GM23338 (cell line): ENCODE data around the gene OBSCN.
A peak's percentile ranks its signal among the peaks of the same experiment; 100 is the strongest.

Experiments used
- CREB1 ChIP-seq: fragments of 250-450 bp; sonication (Bioruptor Pico); IDR thresholded peaks from 2 replicates; pipeline ENCODE4 v1.5.0; 2020; ENCODE audit warnings: low read depth, mild to moderate bottlenecking, moderate library complexity
- CTCF ChIP-seq, 2 experiments: fragments of 200-600 bp in 1 of 2; sonication (generic) in 1 of 2; conservative IDR thresholded peaks; 2 replicates each; pipeline versions ENCODE4 v1.5.1 to v1.6.1; 2016 to 2017; ENCODE audit warnings: antibody characterized with exemption in 2 of 2, low read depth in 2 of 2, mild to moderate bottlenecking in 2 of 2, moderate library complexity in 1 of 2
- EZH2 ChIP-seq: fragments of 200-600 bp; sonication (generic); IDR thresholded peaks from one replicate; pipeline ENCODE4 v1.8.0; 2017; ENCODE audit warnings: antibody characterized with exemption, mild to moderate bottlenecking, low read depth; ENCODE audit not compliant: unreplicated experiment
- EZH2phosphoT487 ChIP-seq: fragments of 200-600 bp; sonication (generic); IDR thresholded peaks from one replicate; pipeline ENCODE4 v1.8.1; 2018; ENCODE audit warnings: antibody characterized with exemption; ENCODE audit not compliant: unreplicated experiment
- JUNB ChIP-seq: IDR thresholded peaks from one replicate; pipeline ENCODE4 v1.6.1; 2016; ENCODE audit warnings: antibody characterized with exemption; ENCODE audit not compliant: unreplicated experiment
- NANOG ChIP-seq: IDR thresholded peaks from 2 replicates; pipeline ENCODE4 v1.6.1; 2016; ENCODE audit warnings: antibody characterized with exemption, borderline replicate concordance
- POLR2AphosphoS5 ChIP-seq: IDR thresholded peaks from 2 replicates; pipeline ENCODE4 v1.6.1; 2016; ENCODE audit warnings: antibody characterized with exemption, low read depth
- REST ChIP-seq: IDR thresholded peaks from one replicate; pipeline ENCODE4 v1.6.1; 2018; ENCODE audit warnings: antibody characterized with exemption; ENCODE audit not compliant: unreplicated experiment
- STAT1 ChIP-seq: IDR thresholded peaks from one replicate; pipeline ENCODE4 v1.6.1; 2016; ENCODE audit warnings: antibody characterized with exemption; ENCODE audit not compliant: unreplicated experiment
- ZNF114 ChIP-seq: fragments of 250-450 bp; sonication (Bioruptor Pico); IDR thresholded peaks from 2 replicates; pipeline ENCODE4 v1.5.0; 2020; ENCODE audit warnings: mild to moderate bottlenecking, moderate library complexity
- ZNF331 ChIP-seq: fragments of 250-450 bp; sonication (Bioruptor Pico); IDR thresholded peaks from 2 replicates; pipeline ENCODE4 v1.5.0; 2020; ENCODE audit warnings: low read depth, mild to moderate bottlenecking, moderate library complexity
- TF ChIP-seq, protein P1 (sequence below): fragments of 250-450 bp; sonication (Bioruptor Pico); IDR thresholded peaks from 2 replicates; pipeline ENCODE4 v1.5.0; 2020; ENCODE audit warnings: mild to moderate bottlenecking, moderate library complexity
- TF ChIP-seq, protein P2 (sequence below): IDR thresholded peaks from 2 replicates; pipeline ENCODE4 v1.6.1; 2016; ENCODE audit warnings: antibody characterized with exemption

DNA sequence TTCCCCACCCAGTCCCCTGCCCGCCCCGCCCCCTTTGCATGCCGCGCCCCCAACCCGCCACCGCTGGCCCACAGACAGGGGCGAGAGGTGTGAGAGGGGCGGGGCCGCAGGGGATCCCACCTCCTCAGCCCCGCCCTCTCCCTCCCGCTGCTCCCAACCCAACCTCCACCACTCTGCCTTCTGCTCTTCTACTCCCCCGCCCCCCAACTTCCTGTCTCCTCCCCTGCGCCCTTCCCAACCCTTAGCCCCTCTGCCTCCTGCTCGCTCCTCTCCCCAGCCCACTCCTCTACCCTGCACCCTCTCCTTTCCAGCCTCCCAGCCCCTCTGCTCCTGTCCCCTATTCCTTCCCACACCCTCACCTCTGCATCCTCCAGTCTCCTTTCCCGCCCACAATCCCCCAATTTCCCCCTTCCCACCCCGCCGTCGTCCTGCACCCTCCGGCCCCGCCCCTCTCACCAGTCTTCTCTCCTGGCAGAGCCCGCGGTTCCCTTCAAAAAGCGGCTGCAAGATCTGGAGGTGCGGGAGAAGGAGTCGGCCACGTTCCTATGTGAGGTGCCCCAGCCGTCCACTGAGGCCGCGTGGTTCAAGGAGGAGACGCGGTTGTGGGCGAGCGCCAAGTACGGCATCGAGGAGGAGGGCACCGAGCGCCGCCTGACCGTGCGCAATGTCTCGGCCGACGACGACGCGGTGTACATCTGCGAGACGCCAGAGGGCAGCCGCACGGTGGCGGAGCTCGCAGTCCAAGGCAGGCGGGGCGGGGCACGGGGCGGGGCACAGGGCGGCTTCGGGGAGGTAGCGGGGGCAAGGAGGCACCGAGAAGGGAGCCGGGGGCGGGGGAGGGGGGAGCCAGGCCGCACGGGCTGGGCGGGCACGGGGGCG, 5.4 kb downstream of the OBSCN start:
- TF ChIP-seq CTCF (conservative IDR thresholded peaks at IDR 0.05; ENCODE audit: low read depth in 2 of 2): peak; percentile 41 to 73
- TF ChIP-seq, protein P1, sequence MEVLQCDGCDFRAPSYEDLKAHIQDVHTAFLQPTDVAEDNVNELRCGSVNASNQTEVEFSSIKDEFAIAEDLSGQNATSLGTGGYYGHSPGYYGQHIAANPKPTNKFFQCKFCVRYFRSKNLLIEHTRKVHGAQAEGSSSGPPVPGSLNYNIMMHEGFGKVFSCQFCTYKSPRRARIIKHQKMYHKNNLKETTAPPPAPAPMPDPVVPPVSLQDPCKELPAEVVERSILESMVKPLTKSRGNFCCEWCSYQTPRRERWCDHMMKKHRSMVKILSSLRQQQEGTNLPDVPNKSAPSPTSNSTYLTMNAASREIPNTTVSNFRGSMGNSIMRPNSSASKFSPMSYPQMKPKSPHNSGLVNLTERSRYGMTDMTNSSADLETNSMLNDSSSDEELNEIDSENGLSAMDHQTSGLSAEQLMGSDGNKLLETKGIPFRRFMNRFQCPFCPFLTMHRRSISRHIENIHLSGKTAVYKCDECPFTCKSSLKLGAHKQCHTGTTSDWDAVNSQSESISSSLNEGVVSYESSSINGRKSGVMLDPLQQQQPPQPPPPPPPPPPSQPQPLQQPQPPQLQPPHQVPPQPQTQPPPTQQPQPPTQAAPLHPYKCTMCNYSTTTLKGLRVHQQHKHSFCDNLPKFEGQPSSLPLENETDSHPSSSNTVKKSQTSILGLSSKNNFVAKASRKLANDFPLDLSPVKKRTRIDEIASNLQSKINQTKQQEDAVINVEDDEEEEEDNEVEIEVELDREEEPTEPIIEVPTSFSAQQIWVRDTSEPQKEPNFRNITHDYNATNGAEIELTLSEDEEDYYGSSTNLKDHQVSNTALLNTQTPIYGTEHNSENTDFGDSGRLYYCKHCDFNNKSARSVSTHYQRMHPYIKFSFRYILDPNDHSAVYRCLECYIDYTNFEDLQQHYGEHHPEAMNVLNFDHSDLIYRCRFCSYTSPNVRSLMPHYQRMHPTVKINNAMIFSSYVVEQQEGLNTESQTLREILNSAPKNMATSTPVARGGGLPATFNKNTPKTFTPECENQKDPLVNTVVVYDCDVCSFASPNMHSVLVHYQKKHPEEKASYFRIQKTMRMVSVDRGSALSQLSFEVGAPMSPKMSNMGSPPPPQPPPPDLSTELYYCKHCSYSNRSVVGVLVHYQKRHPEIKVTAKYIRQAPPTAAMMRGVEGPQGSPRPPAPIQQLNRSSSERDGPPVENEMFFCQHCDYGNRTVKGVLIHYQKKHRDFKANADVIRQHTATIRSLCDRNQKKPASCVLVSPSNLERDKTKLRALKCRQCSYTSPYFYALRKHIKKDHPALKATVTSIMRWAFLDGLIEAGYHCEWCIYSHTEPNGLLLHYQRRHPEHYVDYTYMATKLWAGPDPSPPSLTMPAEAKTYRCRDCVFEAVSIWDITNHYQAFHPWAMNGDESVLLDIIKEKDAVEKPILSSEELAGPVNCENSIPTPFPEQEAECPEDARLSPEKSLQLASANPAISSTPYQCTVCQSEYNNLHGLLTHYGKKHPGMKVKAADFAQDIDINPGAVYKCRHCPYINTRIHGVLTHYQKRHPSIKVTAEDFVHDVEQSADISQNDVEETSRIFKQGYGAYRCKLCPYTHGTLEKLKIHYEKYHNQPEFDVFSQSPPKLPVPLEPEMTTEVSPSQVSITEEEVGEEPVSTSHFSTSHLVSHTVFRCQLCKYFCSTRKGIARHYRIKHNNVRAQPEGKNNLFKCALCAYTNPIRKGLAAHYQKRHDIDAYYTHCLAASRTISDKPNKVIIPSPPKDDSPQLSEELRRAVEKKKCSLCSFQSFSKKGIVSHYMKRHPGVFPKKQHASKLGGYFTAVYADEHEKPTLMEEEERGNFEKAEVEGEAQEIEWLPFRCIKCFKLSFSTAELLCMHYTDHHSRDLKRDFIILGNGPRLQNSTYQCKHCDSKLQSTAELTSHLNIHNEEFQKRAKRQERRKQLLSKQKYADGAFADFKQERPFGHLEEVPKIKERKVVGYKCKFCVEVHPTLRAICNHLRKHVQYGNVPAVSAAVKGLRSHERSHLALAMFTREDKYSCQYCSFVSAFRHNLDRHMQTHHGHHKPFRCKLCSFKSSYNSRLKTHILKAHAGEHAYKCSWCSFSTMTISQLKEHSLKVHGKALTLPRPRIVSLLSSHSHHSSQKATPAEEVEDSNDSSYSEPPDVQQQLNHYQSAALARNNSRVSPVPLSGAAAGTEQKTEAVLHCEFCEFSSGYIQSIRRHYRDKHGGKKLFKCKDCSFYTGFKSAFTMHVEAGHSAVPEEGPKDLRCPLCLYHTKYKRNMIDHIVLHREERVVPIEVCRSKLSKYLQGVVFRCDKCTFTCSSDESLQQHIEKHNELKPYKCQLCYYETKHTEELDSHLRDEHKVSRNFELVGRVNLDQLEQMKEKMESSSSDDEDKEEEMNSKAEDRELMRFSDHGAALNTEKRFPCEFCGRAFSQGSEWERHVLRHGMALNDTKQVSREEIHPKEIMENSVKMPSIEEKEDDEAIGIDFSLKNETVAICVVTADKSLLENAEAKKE (CRISPR knock-in tag): no peak
- no peak for TF ChIP-seq EZH2
- peak; percentile 67 for TF ChIP-seq POLR2AphosphoS5
- no peak for TF ChIP-seq REST
- TF ChIP-seq EZH2phosphoT487: no peak
- TF ChIP-seq ZNF114 (CRISPR knock-in tag): no peak
- peak; percentile 77 for TF ChIP-seq CREB1
- no peak for TF ChIP-seq JUNB
- TF ChIP-seq NANOG: no peak
- TF ChIP-seq, protein P2, sequence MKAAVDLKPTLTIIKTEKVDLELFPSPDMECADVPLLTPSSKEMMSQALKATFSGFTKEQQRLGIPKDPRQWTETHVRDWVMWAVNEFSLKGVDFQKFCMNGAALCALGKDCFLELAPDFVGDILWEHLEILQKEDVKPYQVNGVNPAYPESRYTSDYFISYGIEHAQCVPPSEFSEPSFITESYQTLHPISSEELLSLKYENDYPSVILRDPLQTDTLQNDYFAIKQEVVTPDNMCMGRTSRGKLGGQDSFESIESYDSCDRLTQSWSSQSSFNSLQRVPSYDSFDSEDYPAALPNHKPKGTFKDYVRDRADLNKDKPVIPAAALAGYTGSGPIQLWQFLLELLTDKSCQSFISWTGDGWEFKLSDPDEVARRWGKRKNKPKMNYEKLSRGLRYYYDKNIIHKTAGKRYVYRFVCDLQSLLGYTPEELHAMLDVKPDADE: peak; percentile 66; the same call in 1 of the 2 replicates
- TF ChIP-seq STAT1: no peak
- TF ChIP-seq ZNF331 (CRISPR knock-in tag): no peak
